Trophoblast cell (in vitro differentiated cells and primary cell): Measurements from ENCODE around the gene ABAT.
A peak's percentile ranks its signal among the peaks of the same experiment; 100 is the strongest.

Experiments
- DNase-seq, 2 donors: peaks; one replicate each; pipeline ENCODE4 v3.0.0-alpha.2; 2016
- H2AFZ ChIP-seq: 2 replicates; pipeline ENCODE4 v1.6.1; 2013; ENCODE audit warnings: low read length, moderate library complexity, mild to moderate bottlenecking; ENCODE audit not compliant: insufficient read depth, poor library complexity
- H2AK5ac ChIP-seq: 2 replicates; pipeline ENCODE4 v1.6.1; 2013; ENCODE audit warnings: mild to moderate bottlenecking, low read length
- H2BK120ac ChIP-seq: 2 replicates; pipeline ENCODE4 v1.6.1; 2013; ENCODE audit warnings: low read length, mild to moderate bottlenecking, moderate library complexity; ENCODE audit not compliant: insufficient read depth, poor library complexity
- H2BK12ac ChIP-seq: 2 replicates; pipeline ENCODE4 v1.6.1; 2013; ENCODE audit warnings: mild to moderate bottlenecking, low read length, moderate library complexity
- H2BK5ac ChIP-seq: 2 replicates; pipeline ENCODE4 v1.6.1; 2013; ENCODE audit warnings: low read length, low read depth, moderate library complexity, mild to moderate bottlenecking; ENCODE audit not compliant: poor library complexity
- H3K14ac ChIP-seq: 2 replicates; pipeline ENCODE4 v1.6.1; 2013; ENCODE audit warnings: mild to moderate bottlenecking, low read length
- H3K18ac ChIP-seq: 2 replicates; pipeline ENCODE4 v1.6.1; 2013; ENCODE audit warnings: mild to moderate bottlenecking, low read length
- H3K23ac ChIP-seq: 2 replicates; pipeline ENCODE4 v1.6.1; 2013; ENCODE audit warnings: low read length
- H3K27ac ChIP-seq: 2 replicates; pipeline ENCODE4 v1.5.1; 2013; ENCODE audit warnings: low read depth, mild to moderate bottlenecking, inconsistent platforms, low read length, moderate library complexity
- H3K27me3 ChIP-seq: 2 replicates; pipeline ENCODE4 v1.6.1; 2013; ENCODE audit warnings: inconsistent platforms, mild to moderate bottlenecking, low read length, moderate library complexity; ENCODE audit not compliant: insufficient read depth
- H3K36me3 ChIP-seq, 2 experiments: 1 replicate in 1 of 2; 2 replicates in 1 of 2; pipeline ENCODE4 v1.6.1; 2013; ENCODE audit warnings: low read length in 2 of 2, mild to moderate bottlenecking in 2 of 2, moderate library complexity in 1 of 2; ENCODE audit not compliant: insufficient read depth in 2 of 2, control insufficient read depth in 1 of 2
- H3K4ac ChIP-seq: 2 replicates; pipeline ENCODE4 v1.6.1; 2013; ENCODE audit warnings: low read depth, mild to moderate bottlenecking, low read length, moderate library complexity
- H3K4me1 ChIP-seq, 2 experiments: 1 replicate in 1 of 2; 2 replicates in 1 of 2; pipeline ENCODE4 v1.6.1; 2013; ENCODE audit warnings: low read length in 2 of 2, mild to moderate bottlenecking in 2 of 2, moderate library complexity in 1 of 2; ENCODE audit not compliant: insufficient read depth in 2 of 2, control insufficient read depth in 1 of 2
- H3K4me2 ChIP-seq: 2 replicates; pipeline ENCODE4 v1.6.1; 2013; ENCODE audit warnings: inconsistent platforms, mild to moderate bottlenecking, low read length, moderate library complexity
- H3K4me3 ChIP-seq: 2 replicates; pipeline ENCODE4 v1.5.1; 2013; ENCODE audit warnings: mild to moderate bottlenecking, low read depth, low read length, inconsistent platforms
- H3K79me1 ChIP-seq: one replicate; pipeline ENCODE4 v1.6.1; 2013; ENCODE audit warnings: low read length
- H3K79me2 ChIP-seq: 2 replicates; pipeline ENCODE4 v1.6.1; 2013; ENCODE audit warnings: low read length, mild to moderate bottlenecking; ENCODE audit not compliant: control insufficient read depth, insufficient read depth, poor library complexity
- H3K9ac ChIP-seq: 2 replicates; pipeline ENCODE4 v1.6.1; 2013; ENCODE audit warnings: mild to moderate bottlenecking, low read length
- H3K9me3 ChIP-seq: 2 replicates; pipeline ENCODE4 v1.6.1; 2013; ENCODE audit warnings: low read depth, mild to moderate bottlenecking, control low read depth, inconsistent platforms, low read length; ENCODE audit not compliant: insufficient read depth
- H4K12ac ChIP-seq: 2 replicates; pipeline ENCODE4 v1.6.1; 2013; ENCODE audit warnings: low read depth, mild to moderate bottlenecking, low read length, moderate library complexity
- H4K8ac ChIP-seq: 2 replicates; pipeline ENCODE4 v1.6.1; 2013; ENCODE audit warnings: low read depth, mild to moderate bottlenecking, low read length, moderate library complexity
- H4K91ac ChIP-seq: one replicate; pipeline ENCODE4 v1.6.1; 2013; ENCODE audit warnings: low read depth, mild to moderate bottlenecking, low read length, moderate library complexity
- WGBS: extraction: QIAGEN DNeasy Blood & Tissue Kit; methylation state at CpG from one replicate; pipeline ENCODE4 v1.1.7; 2013; ENCODE audit warnings: missing lambda C conversion rate; ENCODE audit not compliant: insufficient read length, insufficient coverage; ENCODE audit errors: extremely low coverage; 5-methylcytosine and 5-hydroxymethylcytosine counted together

Gene ABAT

GRCh38 chr16:8675183-8676159 is 1.1 kb downstream of the ABAT start:
- Histone ChIP-seq H2BK120ac (no peak overlapping the region), H2AFZ (no peak overlapping the region), H3K4me3 (peak overlapping the region; percentile 30), H3K79me2 (no peaks in the 10 kb centered on the region), H3K4me2 (peak overlapping the region; percentile 88), H4K8ac (no peak overlapping the region), H3K9ac (no peak overlapping the region), H4K12ac (no peak overlapping the region), H3K18ac (no peak overlapping the region), H3K23ac (no peak overlapping the region), H3K4ac (no peak overlapping the region), H3K27ac (no peak overlapping the region), H2BK12ac (no peak overlapping the region), H3K4me1 (peaks cover 2% of the 10 kb centered on the region in 2 experiments), H3K36me3 (no peaks in the 10 kb centered on the region), H4K91ac (no peak overlapping the region), H2BK5ac (no peak overlapping the region), H3K14ac (no peak overlapping the region), H3K79me1 (no peaks in the 10 kb centered on the region), H3K27me3 (no peaks in the 10 kb centered on the region), H3K9me3 (peaks cover 3% of the 10 kb centered on the region), H2AK5ac (no peak overlapping the region)
- no peak for DNase-seq
- WGBS, result 100% methylated on average over 1 of the region's 13 CpGs

- Histone ChIP-seq H3K9ac (no peak overlapping the region), H3K36me3 (no peaks in the 10 kb centered on the region), H3K14ac (no peak overlapping the region), H3K4me3 (no peak overlapping the region), H3K27ac (no peak overlapping the region), H4K12ac (no peak overlapping the region), H3K4me1 (peaks cover 2% of the 10 kb centered on the region in 2 experiments), H3K79me2 (no peaks in the 10 kb centered on the region), H3K4ac (no peak overlapping the region), H2BK120ac (no peak overlapping the region), H3K4me2 (no peak overlapping the region), H2AFZ (no peak overlapping the region), H3K27me3 (no peaks in the 10 kb centered on the region), H3K79me1 (no peaks in the 10 kb centered on the region), H3K18ac (no peak overlapping the region), H3K23ac (no peak overlapping the region), H4K91ac (no peak overlapping the region), H3K9me3 (peaks cover 3% of the 10 kb centered on the region), H2BK5ac (no peak overlapping the region), H2AK5ac (no peak overlapping the region), H4K8ac (no peak overlapping the region), H2BK12ac (no peak overlapping the region)
- no peak for DNase-seq
- WGBS, result no CpG with 5 or more reads among the region's 5 CpGs
These were observed 1.7 kb downstream of the ABAT start for GRCh38 chr16:8676160-8676547.

- no peaks in the 10 kb centered on the region for H3K27me3 ChIP-seq
- peaks cover 3% of the 10 kb centered on the region for H3K9me3 ChIP-seq
- no peak overlapping the region for H4K8ac ChIP-seq
- H2BK12ac ChIP-seq, result no peak overlapping the region
- no peak overlapping the region for H3K23ac ChIP-seq
- no peak overlapping the region for H2BK5ac ChIP-seq
- H4K12ac ChIP-seq, result no peak overlapping the region
- H3K4ac ChIP-seq, result no peak overlapping the region
- no peak overlapping the region for H3K18ac ChIP-seq
- H3K79me2 ChIP-seq, result no peaks in the 10 kb centered on the region
- WGBS, result no CpG with 5 or more reads among the region's 7 CpGs
- H3K79me1 ChIP-seq, result no peaks in the 10 kb centered on the region
- H3K4me1 ChIP-seq, result peaks cover 2% of the 10 kb centered on the region in 2 experiments
- no peaks in the 10 kb centered on the region for H3K36me3 ChIP-seq
- no peak overlapping the region for H2AFZ ChIP-seq
- no peak overlapping the region for H2AK5ac ChIP-seq
- no peak overlapping the region for H3K9ac ChIP-seq
- H3K14ac ChIP-seq, result no peak overlapping the region
- H2BK120ac ChIP-seq, result no peak overlapping the region
- H3K4me2 ChIP-seq, result no peak overlapping the region
- DNase-seq, result no peak
- no peak overlapping the region for H4K91ac ChIP-seq
- H3K4me3 ChIP-seq, result no peak overlapping the region
- H3K27ac ChIP-seq, result no peak overlapping the region
These were observed 2.4 kb downstream of the ABAT start for GRCh38 chr16:8676737-8677375.

GRCh38 chr16:8677481-8677880 is 3.1 kb downstream of the ABAT start:
- peaks cover 2% of the 10 kb centered on the region in 2 experiments for H3K4me1 ChIP-seq
- no peak overlapping the region for H2BK12ac ChIP-seq
- peak; percentile 37 to 54 for DNase-seq
- no peak overlapping the region for H3K14ac ChIP-seq
- H2AFZ ChIP-seq, result no peak overlapping the region
- no peak overlapping the region for H3K4ac ChIP-seq
- no peak overlapping the region for H3K4me3 ChIP-seq
- no peak overlapping the region for H4K8ac ChIP-seq
- H3K23ac ChIP-seq, result no peak overlapping the region
- H2BK5ac ChIP-seq, result no peak overlapping the region
- no peaks in the 10 kb centered on the region for H3K79me2 ChIP-seq
- no peak overlapping the region for H2BK120ac ChIP-seq
- no peak overlapping the region for H4K91ac ChIP-seq
- no peak overlapping the region for H3K4me2 ChIP-seq
- H3K18ac ChIP-seq, result no peak overlapping the region
- H3K9me3 ChIP-seq, result peaks cover 3% of the 10 kb centered on the region
- H4K12ac ChIP-seq, result no peak overlapping the region
- H3K79me1 ChIP-seq, result no peaks in the 10 kb centered on the region
- no peaks in the 10 kb centered on the region for H3K36me3 ChIP-seq
- no peak overlapping the region for H2AK5ac ChIP-seq
- no peak overlapping the region for H3K27ac ChIP-seq
- H3K9ac ChIP-seq, result no peak overlapping the region
- no CpG with 5 or more reads among the region's 5 CpGs for WGBS
- H3K27me3 ChIP-seq, result no peaks in the 10 kb centered on the region
